DOHH2 (cell line): Measurements from ENCODE around the gene TLL2.

Experiments used
- H3F3A ChIP-seq: fragments of 200-600 bp; sonication (generic), shearing (Covaris generic); 2 replicates; pipeline ENCODE4 v1.6.0; 2016; ENCODE audit warnings: antibody characterized with exemption, mild to moderate bottlenecking; ENCODE audit not compliant: control insufficient read depth, insufficient read depth
- H3K27ac ChIP-seq: fragments of 200-600 bp; sonication (generic); 2 replicates; pipeline ENCODE4 v1.5.1; 2014; ENCODE audit warnings: low read depth, mild to moderate bottlenecking, low read length, moderate library complexity
- H3K27me3 ChIP-seq: fragments of 200-600 bp; sonication (generic); 2 replicates; pipeline ENCODE4 v1.6.1; 2014; ENCODE audit warnings: mild to moderate bottlenecking, low read length, mixed read lengths; ENCODE audit not compliant: control insufficient read depth
- H3K36me3 ChIP-seq: fragments of 200-600 bp; sonication (generic); 2 replicates; pipeline ENCODE4 v1.6.1; 2014; ENCODE audit warnings: mild to moderate bottlenecking, low read length, moderate library complexity, mixed read lengths; ENCODE audit not compliant: control insufficient read depth
- H3K4me1 ChIP-seq: fragments of 200-600 bp; sonication (generic); 2 replicates; pipeline ENCODE4 v1.6.1; 2014; ENCODE audit warnings: mild to moderate bottlenecking, low read length, mixed read lengths; ENCODE audit not compliant: control insufficient read depth
- H3K4me2 ChIP-seq: fragments of 200-600 bp; sonication (generic); 2 replicates; pipeline ENCODE4 v1.6.0; 2014; ENCODE audit warnings: mild to moderate bottlenecking, low read length, moderate library complexity
- H3K4me3 ChIP-seq: fragments of 200-600 bp; sonication (generic); 2 replicates; pipeline ENCODE4 v1.5.1; 2014; ENCODE audit warnings: mild to moderate bottlenecking, low read length, mixed read lengths
- H3K79me2 ChIP-seq: fragments of 200-600 bp; sonication (generic); 2 replicates; pipeline ENCODE4 v1.6.1; 2014; ENCODE audit warnings: mild to moderate bottlenecking, low read length, mixed read lengths; ENCODE audit not compliant: control insufficient read depth
- H3K9me2 ChIP-seq: fragments of 200-600 bp; sonication (generic); replicated peaks from 2 replicates; pipeline ENCODE4 v1.6.1; 2014; ENCODE audit warnings: mild to moderate bottlenecking, low read length, mixed read lengths; ENCODE audit not compliant: control insufficient read depth
- H3K9me3 ChIP-seq: fragments of 200-600 bp; sonication (generic); 2 replicates; pipeline ENCODE4 v1.6.1; 2014; ENCODE audit warnings: antibody characterized with exemption, low read length, mixed read lengths; ENCODE audit not compliant: control insufficient read depth, insufficient read depth
- H4K20me1 ChIP-seq: fragments of 200-600 bp; sonication (generic); 2 replicates; pipeline ENCODE4 v1.6.0; 2014; ENCODE audit warnings: low read depth, mild to moderate bottlenecking, antibody characterized with exemption, low read length, moderate library complexity; ENCODE audit not compliant: control insufficient read depth, insufficient read depth
- CTCF ChIP-seq: fragments of 200-600 bp; sonication (generic); IDR thresholded peaks from one replicate; pipeline ENCODE4 v1.5.1; 2014; ENCODE audit warnings: antibody characterized with exemption, mild to moderate bottlenecking, low read depth, low read length; ENCODE audit not compliant: poor library complexity, severe bottlenecking
- EZH2phosphoT487 ChIP-seq: fragments of 200-600 bp; sonication (generic); IDR thresholded peaks from 2 replicates; pipeline ENCODE4 v1.6.1; 2017; ENCODE audit warnings: borderline replicate concordance, mild to moderate bottlenecking, antibody characterized with exemption, low read length, moderate library complexity, mixed read lengths

Gene TLL2

GRCh38 chr10:96360331-96360730 lies 153.4 kb downstream of the TLL2 start:
- H4K20me1 ChIP-seq: no peaks in the 10 kb centered on the region
- H3K27ac ChIP-seq: no peak overlapping the region
- no peaks in the 10 kb centered on the region for H3F3A ChIP-seq
- no peaks in the 10 kb centered on the region for H3K9me2 ChIP-seq
- H3K79me2 ChIP-seq: no peaks in the 10 kb centered on the region
- no peaks in the 10 kb centered on the region for H3K4me1 ChIP-seq
- H3K27me3 ChIP-seq: peaks cover 27% of the 10 kb centered on the region
- no peak overlapping the region for H3K4me2 ChIP-seq
- H3K4me3 ChIP-seq: no peak overlapping the region
- TF ChIP-seq CTCF (no peak), EZH2phosphoT487 (no peak)
- H3K36me3 ChIP-seq: no peaks in the 10 kb centered on the region
- no peaks in the 10 kb centered on the region for H3K9me3 ChIP-seq

GRCh38 chr10:96359616-96360015 lies 154.1 kb downstream of the TLL2 start:
- no peak overlapping the region for H3K4me2 ChIP-seq
- no peak for TF ChIP-seq EZH2phosphoT487
- TF ChIP-seq CTCF: no peak
- H3K4me3 ChIP-seq: no peak overlapping the region
- peaks cover 27% of the 10 kb centered on the region for H3K27me3 ChIP-seq
- H3K79me2 ChIP-seq: no peaks in the 10 kb centered on the region
- H3K4me1 ChIP-seq: no peaks in the 10 kb centered on the region
- no peaks in the 10 kb centered on the region for H3F3A ChIP-seq
- H3K27ac ChIP-seq: no peak overlapping the region
- no peaks in the 10 kb centered on the region for H4K20me1 ChIP-seq
- H3K9me3 ChIP-seq: no peaks in the 10 kb centered on the region
- no peaks in the 10 kb centered on the region for H3K9me2 ChIP-seq
- no peaks in the 10 kb centered on the region for H3K36me3 ChIP-seq

- H4K20me1 ChIP-seq: no peaks in the 10 kb centered on the region
- no peaks in the 10 kb centered on the region for H3K9me3 ChIP-seq
- no peaks in the 10 kb centered on the region for H3K4me1 ChIP-seq
- no peaks in the 10 kb centered on the region for H3F3A ChIP-seq
- no peaks in the 10 kb centered on the region for H3K79me2 ChIP-seq
- H3K4me3 ChIP-seq: no peak within 1 kb of the TSS
- TF ChIP-seq CTCF (no peak), EZH2phosphoT487 (no peak)
- H3K9me2 ChIP-seq: no peaks in the 10 kb centered on the region
- H3K27ac ChIP-seq: no peak within 1 kb of the TSS
- no peak within 1 kb of the TSS for H3K4me2 ChIP-seq
- peaks cover 27% of the 10 kb centered on the region for H3K27me3 ChIP-seq
- H3K36me3 ChIP-seq: no peaks in the 10 kb centered on the region
These were observed 154.7 kb downstream of the TLL2 start, which contains the start of gene OPALIN for GRCh38 chr10:96358851-96359540. Gene OPALIN, minus strand, starts transcription at chr10:96359002. Its CDS starts 106 bp downstream, at chr10:96358896.
